ENCODE data around the gene ERF.

The ERF gene

DNA sequence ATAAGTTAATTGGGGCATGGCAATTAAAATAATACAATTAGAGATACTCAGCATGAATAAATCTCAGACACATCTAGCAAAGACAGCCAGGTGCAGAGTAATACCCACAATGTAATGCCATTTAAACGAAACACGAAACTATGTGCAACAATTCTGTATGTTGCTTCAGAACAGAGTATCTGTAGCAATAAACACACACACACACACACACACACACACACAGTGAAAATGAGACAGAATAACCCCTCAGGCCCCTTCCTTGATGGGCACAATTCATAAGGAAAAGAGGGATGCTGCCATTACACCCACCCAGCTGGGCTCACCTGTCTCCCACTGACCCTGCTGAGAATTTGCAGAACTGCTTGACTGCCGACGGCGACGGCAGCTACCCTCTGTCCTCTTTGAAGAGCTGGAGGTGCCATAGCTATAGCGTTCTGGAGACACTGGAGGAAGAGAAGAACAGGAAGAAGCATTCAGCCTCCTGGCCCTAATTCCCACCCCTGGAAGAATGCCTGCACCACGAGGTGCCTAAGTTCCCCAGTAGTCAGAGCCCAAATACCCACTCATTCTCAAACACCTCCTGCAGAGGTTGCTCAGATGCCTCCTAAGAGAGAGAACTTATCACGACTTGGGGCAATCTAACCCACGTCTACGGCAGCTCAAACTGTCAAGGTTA lies 40.0 kb downstream of the ERF start:
- DNase-seq (ENCODE audit: low read depth): no peak
- TF ChIP-seq, protein P1, sequence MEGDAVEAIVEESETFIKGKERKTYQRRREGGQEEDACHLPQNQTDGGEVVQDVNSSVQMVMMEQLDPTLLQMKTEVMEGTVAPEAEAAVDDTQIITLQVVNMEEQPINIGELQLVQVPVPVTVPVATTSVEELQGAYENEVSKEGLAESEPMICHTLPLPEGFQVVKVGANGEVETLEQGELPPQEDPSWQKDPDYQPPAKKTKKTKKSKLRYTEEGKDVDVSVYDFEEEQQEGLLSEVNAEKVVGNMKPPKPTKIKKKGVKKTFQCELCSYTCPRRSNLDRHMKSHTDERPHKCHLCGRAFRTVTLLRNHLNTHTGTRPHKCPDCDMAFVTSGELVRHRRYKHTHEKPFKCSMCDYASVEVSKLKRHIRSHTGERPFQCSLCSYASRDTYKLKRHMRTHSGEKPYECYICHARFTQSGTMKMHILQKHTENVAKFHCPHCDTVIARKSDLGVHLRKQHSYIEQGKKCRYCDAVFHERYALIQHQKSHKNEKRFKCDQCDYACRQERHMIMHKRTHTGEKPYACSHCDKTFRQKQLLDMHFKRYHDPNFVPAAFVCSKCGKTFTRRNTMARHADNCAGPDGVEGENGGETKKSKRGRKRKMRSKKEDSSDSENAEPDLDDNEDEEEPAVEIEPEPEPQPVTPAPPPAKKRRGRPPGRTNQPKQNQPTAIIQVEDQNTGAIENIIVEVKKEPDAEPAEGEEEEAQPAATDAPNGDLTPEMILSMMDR (conservative IDR thresholded peaks at IDR 0.05; ENCODE audit: low read depth, low read length): no peak
- no peak overlapping the region for H3K4me3 ChIP-seq (ENCODE audit: low read length)

DNA sequence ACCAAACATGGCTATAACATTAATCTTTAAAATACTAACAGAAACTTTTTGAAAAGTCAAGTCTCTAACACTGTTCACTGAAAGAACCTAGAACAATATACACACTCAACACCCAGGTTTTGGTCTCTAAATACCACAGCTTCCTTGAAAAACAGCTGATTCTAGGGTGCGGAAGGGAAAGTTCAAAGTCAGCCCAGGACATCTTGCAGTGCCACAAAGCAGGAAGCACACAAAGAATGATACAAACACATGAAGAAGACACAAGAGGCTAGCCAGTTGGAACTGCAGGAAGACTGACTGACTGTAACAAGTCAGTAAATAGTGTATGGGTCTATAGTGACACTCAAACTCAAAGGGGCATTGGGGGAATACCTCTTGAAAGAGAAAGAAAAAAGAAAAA lies 42.0 kb downstream of the ERF start:
- H3K4me3 ChIP-seq (ENCODE audit: low read length): no peak overlapping the region
- TF ChIP-seq, protein P1 (conservative IDR thresholded peaks at IDR 0.05; ENCODE audit: low read depth, low read length): no peak
- DNase-seq (ENCODE audit: low read depth): no peak

DNA sequence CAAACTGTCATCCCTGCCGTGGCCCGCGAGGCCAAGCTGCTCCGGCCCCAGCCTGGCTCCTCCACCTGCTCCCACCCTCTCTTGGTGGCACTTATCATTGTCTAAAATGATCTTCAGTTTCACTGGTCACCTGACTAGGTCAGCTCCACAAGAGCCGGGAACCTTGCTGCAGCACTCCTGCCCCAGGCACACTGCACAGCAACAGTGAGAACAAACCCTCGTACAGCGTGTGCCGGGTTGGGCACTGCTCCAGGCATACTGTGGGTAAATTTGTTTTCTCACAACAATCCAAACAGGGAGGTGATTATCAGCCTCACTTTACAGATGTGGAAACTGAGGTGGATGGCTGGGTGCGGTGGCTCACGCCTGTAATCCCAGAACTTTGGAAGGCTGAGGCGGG lies 46.3 kb downstream of the ERF start:
- TF ChIP-seq, protein P1 (conservative IDR thresholded peaks at IDR 0.05; ENCODE audit: low read depth, low read length): no peak
- no peak overlapping the region for H3K4me3 ChIP-seq (ENCODE audit: low read length)
- DNase-seq (ENCODE audit: low read depth): no peak

DNA sequence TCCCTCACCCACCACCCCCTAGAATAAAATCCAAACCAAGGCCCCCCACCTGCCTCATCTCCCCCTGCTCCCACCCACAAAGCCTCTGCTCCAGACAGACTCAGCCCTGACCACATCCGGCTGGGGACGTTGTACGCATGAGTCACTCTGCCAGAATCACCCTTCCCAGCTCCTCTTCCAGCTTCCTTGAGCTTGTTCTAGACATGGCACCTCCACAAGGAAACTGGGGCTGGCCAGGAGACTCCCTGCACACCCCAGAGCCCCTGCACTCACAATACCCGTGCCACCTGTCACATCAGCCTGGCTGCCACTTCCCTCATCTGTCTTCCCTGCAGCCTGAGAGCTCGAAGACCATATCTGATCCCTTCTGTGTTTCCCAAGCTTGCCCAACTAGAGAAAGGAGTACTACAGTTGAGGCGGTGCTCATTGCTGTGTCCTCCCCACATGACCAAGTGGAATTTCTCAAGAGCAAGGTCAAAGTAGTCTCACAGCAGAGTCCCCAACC lies 47.1 kb downstream of the ERF start:
- TF ChIP-seq, protein P1 (conservative IDR thresholded peaks at IDR 0.05; ENCODE audit: low read depth, low read length): no peak
- H3K4me3 ChIP-seq (ENCODE audit: low read length): no peak overlapping the region
- DNase-seq (ENCODE audit: low read depth): peak; percentile 31

DNA sequence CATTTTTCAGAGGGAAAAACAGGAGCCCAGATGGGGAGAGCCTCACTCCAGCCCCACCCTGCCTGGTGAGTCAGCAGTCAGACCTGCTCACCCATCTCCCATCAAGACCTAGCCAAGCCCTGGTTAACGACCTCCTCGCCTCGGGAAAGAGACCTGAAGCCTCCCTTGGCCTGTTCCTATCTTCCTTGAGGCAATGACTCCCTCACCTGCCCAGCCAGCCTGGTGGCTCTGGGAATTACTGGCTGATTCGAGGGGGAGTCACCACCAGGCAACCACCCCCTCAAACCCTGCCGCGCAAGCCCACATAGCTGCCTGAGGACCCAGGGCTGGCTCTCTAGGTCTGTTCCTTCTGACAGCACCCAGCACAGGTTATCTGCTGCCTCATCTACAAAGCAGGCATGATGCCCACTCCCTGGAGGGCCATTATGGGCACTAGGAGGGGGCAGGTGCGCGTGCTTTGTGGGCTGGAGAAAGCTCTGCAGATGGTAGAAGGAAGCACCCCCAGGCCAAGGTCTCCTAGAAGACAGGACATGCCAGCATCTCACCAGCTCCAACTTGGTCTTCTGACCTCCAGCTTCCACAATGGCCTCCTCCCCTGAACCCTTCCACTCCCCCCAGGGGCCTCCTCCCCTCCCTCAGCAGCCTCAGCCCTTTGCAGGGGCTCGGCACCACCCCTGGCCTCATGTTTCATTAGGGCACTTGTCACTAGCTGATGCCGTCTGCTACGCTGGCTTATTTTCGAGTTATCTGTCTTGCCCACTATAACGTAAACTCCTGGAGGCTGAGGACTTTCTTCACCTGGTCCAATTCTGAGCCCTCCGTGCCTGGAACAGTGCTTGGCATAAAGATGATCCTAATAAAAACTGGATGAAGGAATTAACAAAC lies 47.8 kb downstream of the ERF start:
- TF ChIP-seq, protein P1 (conservative IDR thresholded peaks at IDR 0.05; ENCODE audit: low read depth, low read length): no peak
- H3K4me3 ChIP-seq (ENCODE audit: low read length): no peak overlapping the region
- DNase-seq (ENCODE audit: low read depth): no peak

DNA sequence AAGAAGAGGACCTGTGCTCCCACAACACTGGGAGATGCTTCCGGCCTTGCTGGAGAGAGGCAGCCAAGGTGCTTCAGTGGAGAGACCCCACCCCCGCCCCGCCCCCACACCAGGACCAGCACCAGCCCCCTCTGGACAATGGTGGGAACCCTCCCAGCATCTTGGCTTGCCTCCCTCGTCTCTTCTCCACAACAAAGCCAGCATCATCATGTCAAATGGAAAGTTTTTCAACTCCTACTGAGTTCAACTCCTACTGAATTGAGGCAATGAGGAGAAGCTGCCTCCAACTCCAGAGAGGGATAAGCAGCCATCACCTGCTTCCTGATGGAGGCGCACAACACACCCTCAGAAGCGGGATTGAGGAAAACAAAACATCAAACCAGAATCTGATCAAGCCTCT lies 50.3 kb downstream of the ERF start:
- DNase-seq (ENCODE audit: low read depth): no peak
- TF ChIP-seq, protein P1 (conservative IDR thresholded peaks at IDR 0.05; ENCODE audit: low read depth, low read length): no peak
- no peak overlapping the region for H3K4me3 ChIP-seq (ENCODE audit: low read length)

Data from retinal pigment epithelial cell (primary cell).